Measurements from ENCODE around the gene CPT1B.

The CPT1B gene

DNA sequence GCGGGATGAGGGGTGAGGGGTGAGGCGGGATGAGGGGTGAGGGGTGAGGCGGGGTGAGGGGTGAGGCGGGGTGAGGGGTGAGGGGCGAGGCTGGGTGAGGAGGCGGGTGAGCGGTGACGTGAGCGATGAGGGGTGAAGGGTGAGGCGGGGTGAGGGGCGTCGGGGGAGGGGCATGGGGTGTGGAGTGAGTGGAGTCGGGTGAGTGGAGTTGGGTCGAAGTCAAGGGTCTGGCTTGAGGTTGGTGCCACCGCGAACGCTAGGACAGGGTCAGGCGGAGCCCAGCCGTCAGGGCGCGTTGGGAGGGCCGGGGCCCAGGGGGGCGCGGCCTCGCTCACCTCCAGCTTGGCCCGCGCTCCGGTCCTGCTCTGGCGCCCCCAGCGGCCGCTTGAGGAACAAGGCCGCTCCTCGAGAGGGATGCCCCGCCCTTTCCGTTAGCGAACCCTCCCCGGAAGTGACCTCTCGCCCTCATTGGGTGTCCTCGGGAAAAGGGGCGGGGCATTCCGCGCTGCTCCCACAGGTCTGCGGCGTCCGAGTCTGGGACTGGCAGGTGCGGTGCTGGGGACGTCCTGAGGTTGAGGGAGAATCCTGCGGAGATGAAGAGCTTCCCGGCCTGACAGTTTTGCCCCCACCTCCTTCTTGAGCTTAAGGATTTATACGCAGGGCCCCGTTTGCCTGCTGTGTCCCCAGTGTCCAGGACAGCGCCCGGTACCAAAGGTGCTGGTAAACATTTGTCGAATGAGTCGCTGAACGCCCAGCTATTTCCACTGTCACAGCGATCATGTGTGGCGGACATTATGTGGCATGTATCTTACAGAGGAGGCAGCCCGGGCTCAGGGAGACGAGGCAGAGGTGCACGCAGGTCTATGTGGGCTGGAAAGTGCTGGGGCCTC, 15.5 kb downstream of the CPT1B start, which contains the start of gene SYCE3:
Gene SYCE3 (minus strand): TSS at position 397 of the 890 bp plus-strand sequence. CDS start 6,514 bp downstream, outside the sequence.
- peak within 1 kb of the TSS; percentile 52 to 56 for H3K4me3 ChIP-seq (replicated peaks in 1 of 2; ENCODE audit: low read depth in 2 of 2, low read length in 2 of 2)
- TF ChIP-seq, protein P1, sequence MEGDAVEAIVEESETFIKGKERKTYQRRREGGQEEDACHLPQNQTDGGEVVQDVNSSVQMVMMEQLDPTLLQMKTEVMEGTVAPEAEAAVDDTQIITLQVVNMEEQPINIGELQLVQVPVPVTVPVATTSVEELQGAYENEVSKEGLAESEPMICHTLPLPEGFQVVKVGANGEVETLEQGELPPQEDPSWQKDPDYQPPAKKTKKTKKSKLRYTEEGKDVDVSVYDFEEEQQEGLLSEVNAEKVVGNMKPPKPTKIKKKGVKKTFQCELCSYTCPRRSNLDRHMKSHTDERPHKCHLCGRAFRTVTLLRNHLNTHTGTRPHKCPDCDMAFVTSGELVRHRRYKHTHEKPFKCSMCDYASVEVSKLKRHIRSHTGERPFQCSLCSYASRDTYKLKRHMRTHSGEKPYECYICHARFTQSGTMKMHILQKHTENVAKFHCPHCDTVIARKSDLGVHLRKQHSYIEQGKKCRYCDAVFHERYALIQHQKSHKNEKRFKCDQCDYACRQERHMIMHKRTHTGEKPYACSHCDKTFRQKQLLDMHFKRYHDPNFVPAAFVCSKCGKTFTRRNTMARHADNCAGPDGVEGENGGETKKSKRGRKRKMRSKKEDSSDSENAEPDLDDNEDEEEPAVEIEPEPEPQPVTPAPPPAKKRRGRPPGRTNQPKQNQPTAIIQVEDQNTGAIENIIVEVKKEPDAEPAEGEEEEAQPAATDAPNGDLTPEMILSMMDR (IDR thresholded peaks at IDR 0.05; ENCODE audit: low read depth, low read length): peak; percentile 77

DNA sequence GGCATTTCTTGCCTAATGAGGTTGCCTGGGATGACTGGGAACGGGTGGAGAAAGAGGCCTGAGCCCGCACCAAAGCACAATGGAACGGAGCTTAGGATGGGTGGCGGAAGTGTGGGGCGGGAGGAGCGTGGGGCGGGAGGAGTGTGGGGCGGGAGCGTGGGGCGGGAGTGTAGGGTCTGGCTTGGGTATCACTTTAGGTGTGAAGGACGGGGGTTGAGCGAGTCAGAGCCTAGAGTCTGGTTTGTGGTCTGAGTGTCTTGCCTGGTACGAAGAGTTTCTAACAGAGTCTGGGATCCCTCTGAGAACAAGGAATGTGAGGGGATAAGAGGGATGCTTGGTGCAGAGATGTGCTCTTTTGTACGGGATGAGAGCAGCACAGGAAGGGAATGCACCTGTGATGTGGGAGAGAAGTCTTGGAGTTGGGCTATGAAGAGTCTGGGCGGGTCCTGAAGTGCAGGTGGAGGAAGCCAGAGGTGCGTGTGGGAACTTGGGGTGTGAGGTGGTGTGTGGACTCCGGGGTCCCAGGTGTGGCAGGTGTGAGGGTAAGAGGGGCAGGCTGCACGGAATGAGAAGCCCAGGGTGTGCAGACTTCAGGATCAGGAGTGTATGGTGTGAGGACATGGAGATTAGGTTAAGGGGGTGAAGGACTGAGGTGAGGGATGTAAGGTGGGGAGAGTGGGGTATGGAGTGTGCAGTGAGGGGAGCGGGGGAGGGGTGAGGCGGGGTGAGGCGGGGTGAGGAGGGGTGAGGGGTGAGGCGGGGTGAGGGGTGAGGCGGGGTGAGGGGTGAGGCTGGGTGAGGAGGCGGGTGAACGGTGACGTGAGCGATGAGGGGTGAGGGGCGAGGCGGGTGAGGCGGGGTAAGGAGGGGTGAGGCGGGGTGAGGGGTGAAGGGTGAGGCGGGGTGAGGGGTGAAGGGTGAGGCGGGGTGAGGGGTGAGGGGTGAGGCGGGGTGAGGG, 16.5 kb downstream of the CPT1B start:
- TF ChIP-seq, protein P1 (IDR thresholded peaks at IDR 0.05; ENCODE audit: low read depth, low read length): no peak
- no peak overlapping the region for H3K4me3 ChIP-seq (replicated peaks in 1 of 2; ENCODE audit: low read depth in 2 of 2, low read length in 2 of 2)
- no peak for DNase-seq (ENCODE audit: low read depth in 2 of 2)

More for the DNA sequence above, 15.5 kb downstream of the CPT1B start, which contains the start of gene SYCE3:
- DNase-seq (ENCODE audit: low read depth in 2 of 2): peak; percentile 89

DNA sequence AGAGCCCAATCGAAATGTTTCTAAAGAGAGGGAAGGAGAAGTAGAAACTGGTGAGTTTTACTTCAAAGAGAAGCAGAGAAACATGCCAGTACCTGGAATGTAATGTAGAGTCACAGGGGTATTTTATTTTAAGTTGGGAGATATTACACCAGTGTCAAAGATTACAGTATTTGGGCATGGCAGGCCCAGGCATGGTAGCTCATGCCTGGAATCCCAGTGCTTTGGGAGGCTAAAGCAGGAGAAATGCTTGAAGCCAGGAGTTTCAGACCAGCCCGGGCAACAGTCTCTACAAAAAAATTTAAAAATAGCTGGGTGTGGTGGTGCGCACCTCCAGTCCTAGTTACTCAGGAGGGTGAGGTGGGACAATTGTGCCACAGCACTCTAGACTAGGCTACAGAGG, 18.2 kb downstream of the CPT1B start:
- no peak for DNase-seq (ENCODE audit: low read depth in 2 of 2)
- no peak overlapping the region for H3K4me3 ChIP-seq (replicated peaks in 1 of 2; ENCODE audit: low read depth in 2 of 2, low read length in 2 of 2)
- TF ChIP-seq, protein P1 (IDR thresholded peaks at IDR 0.05; ENCODE audit: low read depth, low read length): no peak

DNA sequence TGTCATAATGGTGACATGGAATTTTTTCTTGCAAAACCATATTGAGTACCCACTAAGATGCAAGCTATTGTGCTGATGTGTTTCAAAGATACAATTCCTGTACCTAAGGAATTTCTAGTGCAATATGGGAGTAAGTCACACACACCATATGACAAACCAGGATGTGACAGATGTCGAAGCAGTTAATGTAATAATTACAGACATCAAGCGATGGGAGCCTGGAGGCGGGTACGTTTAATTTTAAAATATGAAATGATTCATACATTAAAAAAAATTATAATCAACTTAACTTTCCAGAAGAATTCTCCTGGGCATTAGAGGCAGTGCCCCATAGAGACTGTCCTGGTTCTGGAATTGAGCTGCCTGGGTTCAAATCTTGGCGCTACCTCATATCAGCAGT, 21.5 kb downstream of the CPT1B start:
- H3K4me3 ChIP-seq (replicated peaks in 1 of 2; ENCODE audit: low read depth in 2 of 2, low read length in 2 of 2): no peak overlapping the region
- no peak for DNase-seq (ENCODE audit: low read depth in 2 of 2)
- TF ChIP-seq, protein P1 (IDR thresholded peaks at IDR 0.05; ENCODE audit: low read depth, low read length): no peak

DNA sequence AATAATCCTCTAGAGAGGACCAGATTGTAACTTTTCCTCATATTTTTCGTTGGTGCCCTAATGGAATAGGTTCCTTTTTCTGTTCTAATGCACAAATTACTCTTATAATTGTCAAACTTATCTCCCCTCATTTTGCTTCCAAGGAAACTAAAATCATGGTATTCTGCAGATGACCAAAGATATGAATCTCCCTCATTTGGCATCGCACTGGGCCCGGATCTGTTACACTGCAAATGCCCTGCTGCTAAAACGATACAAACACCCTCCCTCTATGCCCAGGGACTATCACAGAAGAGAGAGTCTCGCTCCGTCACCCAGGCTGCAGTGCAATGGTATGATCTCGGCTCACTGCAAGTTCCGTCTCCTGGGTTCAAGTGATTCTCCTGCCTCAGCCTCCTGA, 24.9 kb downstream of the CPT1B start:
- TF ChIP-seq, protein P1 (IDR thresholded peaks at IDR 0.05; ENCODE audit: low read depth, low read length): no peak
- DNase-seq (ENCODE audit: low read depth in 2 of 2): no peak
- H3K4me3 ChIP-seq (replicated peaks in 1 of 2; ENCODE audit: low read depth in 2 of 2, low read length in 2 of 2): no peak overlapping the region

DNA sequence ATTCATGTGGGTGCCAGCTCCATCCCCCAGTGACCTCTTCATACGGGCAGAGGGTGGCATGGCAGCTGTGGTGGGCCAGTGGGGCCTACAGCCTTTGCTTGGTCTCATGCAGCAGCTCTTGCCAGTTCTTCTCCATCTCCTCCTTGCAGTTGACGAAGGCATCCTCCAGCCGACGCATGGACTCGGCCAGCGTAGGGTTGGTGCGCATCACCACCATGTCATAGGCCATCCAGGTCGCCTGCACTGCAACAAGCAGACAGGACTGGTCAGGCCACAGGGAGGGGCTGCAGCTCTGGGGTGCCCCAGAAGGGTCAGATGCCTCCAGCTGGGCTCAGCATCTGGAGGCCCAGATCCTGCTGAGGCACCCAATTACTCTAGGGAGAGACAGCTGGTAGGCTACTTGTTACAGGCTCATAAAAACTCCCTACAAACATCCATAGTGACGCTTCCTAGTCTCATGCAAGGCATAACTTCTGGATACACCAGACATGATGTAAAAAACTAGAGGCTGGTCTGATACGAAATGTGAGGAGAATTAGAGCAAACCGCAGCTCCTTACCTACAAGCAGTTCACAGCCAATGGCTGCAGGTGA, 27.0 kb downstream of the CPT1B start:
- DNase-seq (ENCODE audit: low read depth in 2 of 2): no peak
- TF ChIP-seq, protein P1 (IDR thresholded peaks at IDR 0.05; ENCODE audit: low read depth, low read length): no peak
- H3K4me3 ChIP-seq (replicated peaks in 1 of 2; ENCODE audit: low read depth in 2 of 2, low read length in 2 of 2): no peak overlapping the region

All from cardiac fibroblast (primary cell).